Measurements from ENCODE around the gene CCDC33.

GRCh38 chr15:74338676-74339075 is 102.5 kb downstream of the CCDC33 start:
- TF ChIP-seq CTCF (conservative IDR thresholded peaks at IDR 0.05; ENCODE audit: low read depth, low read length): no peak
- no peak for TF ChIP-seq EZH2 (IDR thresholded peaks at IDR 0.05; ENCODE audit: low read length, unreplicated experiment)

Measured in PC-3 (cell line).